Measurements from ENCODE around the gene TBC1D5. TPM values are rescaled to one million over a fixed set of nuclear protein-coding genes. Genes with fewer than 3 reads are reported as not detected.
"Not testable (repeated sequence)": the region's sequence is repeated elsewhere in the genome, so short reads cannot be mapped to it uniquely, and the experiment has no call there.

TBC1D5 gene
- total RNA-seq, 1 donor: 145 TPM

- TF ChIP-seq CTCF (IDR thresholded peaks at IDR 0.05; ENCODE audit: insufficient read depth, low read length): no peak
- no peak overlapping the region for H3K4me3 ChIP-seq (ENCODE audit: low read depth, low read length)
- no peak for DNase-seq (ENCODE audit: low read depth)
Observed at GRCh38 chr3:17494117-17494809, 248.2 kb downstream of the TBC1D5 start.

- no peak overlapping the region for H3K4me3 ChIP-seq (ENCODE audit: low read depth, low read length)
- peak; percentile 85 for DNase-seq (ENCODE audit: low read depth)
- TF ChIP-seq CTCF (IDR thresholded peaks at IDR 0.05; ENCODE audit: insufficient read depth, low read length): no peak
Observed at GRCh38 chr3:17491601-17492000, 250.8 kb downstream of the TBC1D5 start.

- not testable (repeated sequence) for DNase-seq (ENCODE audit: low read depth); H3K4me3 ChIP-seq (ENCODE audit: low read depth, low read length)
Observed at GRCh38 chr3:17491190-17491589, 251.2 kb downstream of the TBC1D5 start.

- DNase-seq (ENCODE audit: low read depth): no peak
- no peak overlapping the region for H3K4me3 ChIP-seq (ENCODE audit: low read depth, low read length)
Observed at GRCh38 chr3:17489139-17489538, 253.3 kb downstream of the TBC1D5 start.

GRCh38 chr3:17481116-17481515 lies 261.3 kb downstream of the TBC1D5 start:
- DNase-seq (ENCODE audit: low read depth): no peak
- no peak overlapping the region for H3K4me3 ChIP-seq (ENCODE audit: low read depth, low read length)
- no peak for TF ChIP-seq CTCF (IDR thresholded peaks at IDR 0.05; ENCODE audit: insufficient read depth, low read length)

More at GRCh38 chr3:17489139-17489538, 253.3 kb downstream of the TBC1D5 start:
- no peak for TF ChIP-seq CTCF (IDR thresholded peaks at IDR 0.05; ENCODE audit: insufficient read depth, low read length)

- TF ChIP-seq CTCF (IDR thresholded peaks at IDR 0.05; ENCODE audit: insufficient read depth, low read length): no peak
- no peak for DNase-seq (ENCODE audit: low read depth)
- H3K4me3 ChIP-seq (ENCODE audit: low read depth, low read length): no peak overlapping the region
Observed at GRCh38 chr3:17479681-17480405, 262.6 kb downstream of the TBC1D5 start.

GRCh38 chr3:17478673-17479072 lies 263.8 kb downstream of the TBC1D5 start:
- TF ChIP-seq CTCF (IDR thresholded peaks at IDR 0.05; ENCODE audit: insufficient read depth, low read length): no peak
- peak; percentile 67 for DNase-seq (ENCODE audit: low read depth)
- no peak overlapping the region for H3K4me3 ChIP-seq (ENCODE audit: low read depth, low read length)
